Activated effector memory CD4-positive, alpha-beta T cell treated with anti-CD3 and anti-CD28 coated beads, Interleukin-2, amount 50 U/mL, for 16 hours (primary cell): Measurements from ENCODE around the gene GALNT12.

ENCODE experiments used
- DNase-seq: peaks from one replicate; pipeline ENCODE4 v3.0.0-alpha.2; 2020

Gene GALNT12

DNA sequence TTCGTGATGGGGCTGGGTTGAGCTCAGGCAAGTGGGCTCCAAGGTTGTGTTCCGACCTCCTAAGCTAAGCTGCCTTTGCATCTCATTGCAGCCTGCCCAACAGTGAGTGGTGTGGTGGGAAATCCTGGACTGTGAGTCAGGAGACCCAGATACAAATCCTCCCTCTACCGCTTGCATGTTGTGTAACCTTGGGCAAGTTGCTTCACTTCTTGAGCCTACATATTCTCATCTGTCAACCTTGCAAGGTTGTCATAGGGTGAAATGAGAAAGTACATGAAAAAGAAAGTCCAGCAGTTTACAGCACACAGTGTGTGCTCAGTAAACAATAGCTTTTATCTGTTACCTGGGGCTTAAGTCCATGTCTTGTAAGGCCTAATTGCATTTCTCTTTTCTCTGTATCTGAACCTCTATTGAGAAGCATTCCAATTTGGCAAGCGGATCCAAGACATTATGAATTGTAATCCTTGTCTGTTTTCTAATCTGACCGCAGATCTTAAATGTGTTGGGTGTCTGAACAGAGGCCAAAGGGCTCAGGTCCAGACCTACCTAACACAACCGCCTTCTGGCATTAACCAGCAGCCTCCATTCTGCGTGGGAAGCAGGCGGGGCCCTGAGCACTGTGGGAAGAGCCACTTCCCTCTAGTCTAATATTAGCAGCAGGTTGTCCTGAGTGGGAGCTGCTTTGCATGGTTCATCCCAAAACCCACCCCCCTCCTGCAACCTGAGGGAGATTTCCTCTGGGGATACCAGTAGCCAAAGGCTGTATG lies 1.8 kb upstream of the GALNT12 start:
- DNase-seq, result no peak

- DNase-seq, result no peak
Observed at GRCh38 chr9:98806394-98807035, 955 bp upstream of the GALNT12 start.

DNA sequence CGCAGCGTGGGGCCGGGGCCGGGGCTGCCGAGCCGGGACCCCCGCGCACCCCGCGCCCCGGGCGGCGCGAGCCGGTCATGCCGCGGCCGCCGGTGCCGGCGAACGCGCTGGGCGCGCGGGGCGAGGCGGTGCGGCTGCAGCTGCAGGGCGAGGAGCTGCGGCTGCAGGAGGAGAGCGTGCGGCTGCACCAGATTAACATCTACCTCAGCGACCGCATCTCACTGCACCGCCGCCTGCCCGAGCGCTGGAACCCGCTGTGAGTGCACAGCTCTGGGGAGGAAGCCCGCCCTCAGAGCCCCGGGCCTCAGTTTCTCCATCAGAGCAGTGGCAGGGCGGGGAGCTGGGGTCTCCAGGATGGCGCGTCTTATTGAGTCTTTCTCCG lies 335 bp downstream of the GALNT12 start:
- no peak for DNase-seq

- no peak for DNase-seq
Observed at GRCh38 chr9:98808411-98808815, 943 bp downstream of the GALNT12 start.

GRCh38 chr9:98808875-98809274 lies 1.4 kb downstream of the GALNT12 start:
- DNase-seq, result no peak

DNA sequence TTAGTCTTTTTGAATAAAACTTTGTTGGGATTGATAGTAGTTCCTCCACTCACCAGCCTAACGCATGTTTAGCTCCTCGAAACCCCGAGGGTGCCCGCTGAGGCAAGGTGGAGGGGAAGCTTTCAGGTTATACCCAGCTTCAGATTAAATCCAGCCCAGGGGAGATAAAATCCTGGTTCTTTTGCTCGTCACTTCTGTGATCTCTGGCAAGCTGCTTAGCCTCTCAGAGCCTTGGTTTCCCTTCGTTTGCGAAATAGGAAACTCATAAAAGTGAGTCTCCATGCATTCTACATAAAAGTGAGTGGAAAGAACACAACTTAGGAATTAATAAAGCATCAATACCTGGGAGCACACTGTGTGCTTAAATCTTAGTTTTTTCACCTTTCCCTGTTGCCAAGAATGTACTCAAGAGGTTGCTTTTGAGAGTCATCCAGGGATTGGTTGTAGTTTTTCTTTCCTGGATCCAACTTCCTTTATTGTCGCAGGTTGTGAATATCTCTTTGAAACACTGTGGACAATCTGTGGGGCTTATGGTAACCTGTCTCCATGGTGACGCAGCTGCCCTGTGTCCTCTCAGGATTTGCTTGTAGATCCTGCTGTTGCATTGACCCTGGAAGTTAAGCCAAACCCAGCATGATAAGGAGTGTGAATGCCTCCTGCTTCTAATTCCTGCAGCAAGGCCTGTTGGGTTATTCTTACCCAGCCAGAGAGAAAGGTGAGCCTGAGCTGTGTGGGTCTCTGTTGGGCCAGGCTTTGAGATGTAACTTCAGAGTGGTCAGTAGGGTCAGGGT lies 2.0 kb downstream of the GALNT12 start:
- no peak for DNase-seq

GRCh38 chr9:98810102-98810842 lies 2.8 kb downstream of the GALNT12 start:
- DNase-seq, result no peak

DNA sequence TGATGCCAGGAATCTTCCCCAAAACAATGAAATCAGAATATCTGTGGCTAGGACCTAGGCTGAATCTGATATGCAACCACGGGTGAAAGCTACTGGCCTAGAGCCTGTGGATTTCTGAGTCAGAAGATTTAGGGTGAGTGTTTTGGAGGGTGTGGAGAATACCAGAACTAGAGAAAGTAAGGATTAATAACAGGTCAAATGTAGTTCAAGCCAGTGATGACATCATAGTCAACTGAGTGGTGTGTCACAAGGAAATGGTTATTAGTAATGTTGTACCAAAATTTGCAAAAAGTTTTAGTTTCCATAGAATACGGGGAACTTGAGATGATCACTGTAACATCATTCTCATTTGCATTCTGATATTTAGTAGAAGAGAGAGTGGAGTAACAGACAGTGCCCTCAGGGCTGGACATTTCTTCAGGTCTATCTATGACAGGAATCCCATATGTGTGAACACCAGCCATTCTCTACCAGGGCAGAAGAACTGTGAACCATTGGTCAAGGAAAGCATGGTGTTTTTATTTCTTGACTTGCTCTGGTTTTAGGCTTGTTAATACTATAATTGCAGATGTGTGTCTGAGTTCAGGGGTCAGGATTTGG lies 3.7 kb downstream of the GALNT12 start:
- no peak for DNase-seq

- no peak for DNase-seq
Observed at GRCh38 chr9:98815391-98815951, 8.0 kb downstream of the GALNT12 start.

DNA sequence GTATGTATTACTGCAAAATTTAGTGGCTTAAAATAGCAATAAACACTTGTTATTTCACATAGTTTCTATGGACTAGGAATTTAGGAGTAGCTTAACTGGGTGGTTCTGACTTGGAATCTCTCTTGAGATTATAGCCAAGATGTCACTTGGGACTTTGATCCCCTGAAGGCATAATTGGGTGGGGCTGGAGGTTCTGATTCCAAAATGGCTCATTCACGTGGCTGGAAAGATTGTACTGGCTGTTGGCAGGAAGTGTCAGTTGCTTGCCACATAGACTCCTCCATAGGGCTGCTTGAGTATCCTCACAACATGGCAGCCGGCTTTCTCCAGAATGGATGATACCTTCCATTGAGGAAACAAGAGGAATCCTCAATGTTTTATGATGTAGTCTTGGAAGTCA lies 11.3 kb downstream of the GALNT12 start:
- no peak for DNase-seq

DNA sequence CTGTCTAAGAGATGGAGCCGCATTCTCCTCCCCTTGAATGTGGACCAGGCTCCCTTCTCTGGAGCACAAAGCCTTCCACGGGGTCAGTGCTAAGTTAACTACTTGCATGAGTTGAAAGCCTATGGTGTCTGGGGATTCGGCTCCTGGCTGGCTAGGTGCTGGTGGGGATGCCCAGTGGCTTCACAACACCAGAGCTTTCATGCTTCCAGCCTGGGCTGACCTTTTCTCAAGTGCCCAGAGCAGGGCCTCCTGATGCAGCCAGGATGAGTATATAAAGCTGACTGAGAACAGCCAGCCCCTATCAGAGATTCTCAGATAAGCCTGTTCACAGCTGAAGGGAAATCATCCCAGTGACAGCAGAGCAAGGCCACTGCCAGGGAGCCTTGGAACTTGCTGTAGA lies 11.8 kb downstream of the GALNT12 start:
- DNase-seq, result no peak

- DNase-seq, result no peak
Observed at GRCh38 chr9:98821831-98822230, 14.4 kb downstream of the GALNT12 start.

DNA sequence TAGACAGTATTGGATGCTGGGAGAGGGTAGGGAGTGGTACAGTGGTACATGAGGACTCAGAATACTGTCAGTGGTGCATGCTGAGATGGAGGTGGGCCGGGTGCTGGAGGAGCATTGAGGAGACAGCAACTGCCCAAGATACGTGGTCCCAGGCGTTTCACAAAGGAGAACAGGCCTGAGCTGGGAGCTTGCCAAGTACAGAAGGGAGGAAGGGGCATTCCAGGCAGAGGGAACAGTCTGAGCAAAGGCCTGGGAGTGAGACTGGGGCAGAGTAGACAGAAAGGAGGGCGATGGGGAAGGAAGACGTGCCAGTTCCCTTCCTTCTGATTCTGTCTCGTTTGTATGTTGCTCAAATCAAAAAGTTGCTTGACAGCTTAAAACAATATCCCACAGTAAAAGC lies 15.2 kb downstream of the GALNT12 start:
- no peak for DNase-seq

- DNase-seq, result no peak
Observed at GRCh38 chr9:98823666-98824334, 16.3 kb downstream of the GALNT12 start.

- DNase-seq, result no peak
Observed at GRCh38 chr9:98825414-98825813, 17.9 kb downstream of the GALNT12 start.

GRCh38 chr9:98826716-98827115 lies 19.2 kb downstream of the GALNT12 start:
- no peak for DNase-seq

GRCh38 chr9:98829766-98830165 lies 22.3 kb downstream of the GALNT12 start:
- no peak for DNase-seq

GRCh38 chr9:98830554-98830953 lies 23.1 kb downstream of the GALNT12 start:
- no peak for DNase-seq

- DNase-seq, result no peak
Observed at GRCh38 chr9:98831696-98832095, 24.2 kb downstream of the GALNT12 start.

DNA sequence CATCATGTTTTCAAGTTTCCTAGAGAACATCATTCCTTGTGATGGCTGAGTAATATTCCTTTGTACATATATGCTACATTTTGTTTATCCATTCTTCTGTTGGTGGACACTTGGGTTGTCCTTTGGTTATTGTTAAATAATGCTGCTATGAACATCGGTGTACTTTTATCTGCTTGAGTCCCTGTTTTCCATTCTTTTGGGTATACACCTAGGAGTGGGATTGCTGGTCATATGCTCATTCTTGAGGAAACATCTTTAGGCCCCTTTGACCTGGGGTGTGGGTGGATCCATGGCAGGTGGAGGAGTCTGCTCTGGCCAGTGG lies 25.3 kb downstream of the GALNT12 start:
- no peak for DNase-seq

GRCh38 chr9:98833090-98833956 lies 25.9 kb downstream of the GALNT12 start:
- no peak for DNase-seq
